ENCODE measurements around the gene UBE2D1. TPM values are rescaled to one million over a fixed set of nuclear protein-coding genes. Genes with fewer than 3 reads are reported as not detected.

Gene UBE2D1
- total and polyA plus RNA-seq, 4 donors: 10.6 to 17.8 (median 13.3) TPM

- Histone ChIP-seq H3K36me3 (ENCODE audit: control insufficient read depth in 1 of 2, insufficient read depth in 2 of 2, low read length in 1 of 2) (no peaks in the 10 kb centered on the region), H3K4me3 (ENCODE audit: low read length in 2 of 2) (no peak overlapping the region), H3K27me3 (ENCODE audit: control insufficient read depth in 1 of 2, insufficient read depth in 2 of 2, low read length in 1 of 2) (no peaks in the 10 kb centered on the region), H3K4me1 (ENCODE audit: control insufficient read depth in 1 of 2, insufficient read depth in 2 of 2, low read length in 2 of 2) (no peaks in the 10 kb centered on the region), H3K27ac (ENCODE audit: low read depth in 1 of 2, low read length in 2 of 2) (no peak overlapping the region), H3K9me3 (ENCODE audit: control insufficient read depth, low read length) (no peaks in the 10 kb centered on the region)
- WGBS, 2 donors: 92 to 96% methylated on average over 2 of the region's 2 CpGs
- no peak for ATAC-seq (ENCODE audit: low FRiP score)
- intact Hi-C loops (cut with DNase I): no loop called here
- no peak for DNase-seq
Observed at GRCh38 chr10:58350023-58350422, 15.2 kb downstream of the UBE2D1 start.

- Histone ChIP-seq H3K27ac (ENCODE audit: low read depth in 1 of 2, low read length in 2 of 2) (no peak overlapping the region), H3K27me3 (ENCODE audit: control insufficient read depth in 1 of 2, insufficient read depth in 2 of 2, low read length in 1 of 2) (no peaks in the 10 kb centered on the region), H3K9me3 (ENCODE audit: control insufficient read depth, low read length) (no peaks in the 10 kb centered on the region), H3K4me1 (ENCODE audit: control insufficient read depth in 1 of 2, insufficient read depth in 2 of 2, low read length in 2 of 2) (no peaks in the 10 kb centered on the region), H3K4me3 (ENCODE audit: low read length in 2 of 2) (no peak overlapping the region), H3K36me3 (ENCODE audit: control insufficient read depth in 1 of 2, insufficient read depth in 2 of 2, low read length in 1 of 2) (no peaks in the 10 kb centered on the region)
- ATAC-seq (ENCODE audit: low FRiP score): no peak
- WGBS, 2 donors: 93 to 94% methylated on average over 6 of the region's 6 CpGs
- DNase-seq: no peak
- intact Hi-C loops (cut with DNase I): no loop called here
Observed at GRCh38 chr10:58350619-58351323, 16.0 kb downstream of the UBE2D1 start.

GRCh38 chr10:58351616-58352578 is 17.1 kb downstream of the UBE2D1 start:
- Histone ChIP-seq H3K36me3 (ENCODE audit: control insufficient read depth in 1 of 2, insufficient read depth in 2 of 2, low read length in 1 of 2) (no peaks in the 10 kb centered on the region), H3K27ac (ENCODE audit: low read depth in 1 of 2, low read length in 2 of 2) (no peak overlapping the region), H3K4me1 (ENCODE audit: control insufficient read depth in 1 of 2, insufficient read depth in 2 of 2, low read length in 2 of 2) (no peaks in the 10 kb centered on the region), H3K4me3 (ENCODE audit: low read length in 2 of 2) (no peak overlapping the region), H3K27me3 (ENCODE audit: control insufficient read depth in 1 of 2, insufficient read depth in 2 of 2, low read length in 1 of 2) (no peaks in the 10 kb centered on the region), H3K9me3 (ENCODE audit: control insufficient read depth, low read length) (no peaks in the 10 kb centered on the region)
- no peak for ATAC-seq (ENCODE audit: low FRiP score)
- 93 to 95% methylated on average over 7 of the region's 7 CpGs for WGBS, 2 donors
- intact Hi-C loops (cut with DNase I): no loop called here
- no peak for DNase-seq

- no peaks in the 10 kb centered on the region for H3K9me3 ChIP-seq (ENCODE audit: control insufficient read depth, low read length)
- no peaks in the 10 kb centered on the region for H3K36me3 ChIP-seq (ENCODE audit: control insufficient read depth in 1 of 2, insufficient read depth in 2 of 2, low read length in 1 of 2)
- WGBS, 2 donors: 56 to 60% methylated on average over 2 of the region's 2 CpGs
- ATAC-seq (ENCODE audit: low FRiP score): no peak
- no peaks in the 10 kb centered on the region for H3K4me1 ChIP-seq (ENCODE audit: control insufficient read depth in 1 of 2, insufficient read depth in 2 of 2, low read length in 2 of 2)
- DNase-seq: no peak
- intact Hi-C loops (cut with DNase I): no loop called here
- no peak overlapping the region for H3K27ac ChIP-seq (ENCODE audit: low read depth in 1 of 2, low read length in 2 of 2)
- no peak overlapping the region for H3K4me3 ChIP-seq (ENCODE audit: low read length in 2 of 2)
- H3K27me3 ChIP-seq (ENCODE audit: control insufficient read depth in 1 of 2, insufficient read depth in 2 of 2, low read length in 1 of 2): no peaks in the 10 kb centered on the region
Observed at GRCh38 chr10:58352956-58353610, 18.3 kb downstream of the UBE2D1 start.

GRCh38 chr10:58356756-58357155 is 21.9 kb downstream of the UBE2D1 start:
- intact Hi-C loops (cut with DNase I): no loop called here
- Histone ChIP-seq H3K27ac (ENCODE audit: low read depth in 1 of 2, low read length in 2 of 2) (no peak overlapping the region), H3K4me1 (ENCODE audit: control insufficient read depth in 1 of 2, insufficient read depth in 2 of 2, low read length in 2 of 2) (no peaks in the 10 kb centered on the region), H3K4me3 (ENCODE audit: low read length in 2 of 2) (no peak overlapping the region), H3K9me3 (ENCODE audit: control insufficient read depth, low read length) (no peaks in the 10 kb centered on the region), H3K27me3 (ENCODE audit: control insufficient read depth in 1 of 2, insufficient read depth in 2 of 2, low read length in 1 of 2) (no peaks in the 10 kb centered on the region), H3K36me3 (ENCODE audit: control insufficient read depth in 1 of 2, insufficient read depth in 2 of 2, low read length in 1 of 2) (no peaks in the 10 kb centered on the region)
- ATAC-seq (ENCODE audit: low FRiP score): no peak
- 50 to 53% methylated on average over 2 of the region's 2 CpGs for WGBS, 2 donors
- DNase-seq: no peak

- Histone ChIP-seq H3K27ac (ENCODE audit: low read depth in 1 of 2, low read length in 2 of 2) (no peak overlapping the region), H3K36me3 (ENCODE audit: control insufficient read depth in 1 of 2, insufficient read depth in 2 of 2, low read length in 1 of 2) (no peaks in the 10 kb centered on the region), H3K4me1 (ENCODE audit: control insufficient read depth in 1 of 2, insufficient read depth in 2 of 2, low read length in 2 of 2) (no peaks in the 10 kb centered on the region), H3K27me3 (ENCODE audit: control insufficient read depth in 1 of 2, insufficient read depth in 2 of 2, low read length in 1 of 2) (no peaks in the 10 kb centered on the region), H3K4me3 (ENCODE audit: low read length in 2 of 2) (no peak overlapping the region), H3K9me3 (ENCODE audit: control insufficient read depth, low read length) (no peaks in the 10 kb centered on the region)
- intact Hi-C loops (cut with DNase I): no loop called here
- ATAC-seq (ENCODE audit: low FRiP score) (no peak), DNase-seq (no peak)
- WGBS, 2 donors: 79 to 96% methylated on average over 4 of the region's 4 CpGs
Observed at GRCh38 chr10:58358314-58358933, 23.6 kb downstream of the UBE2D1 start.

GRCh38 chr10:58358947-58359346 is 24.1 kb downstream of the UBE2D1 start:
- H3K27ac ChIP-seq (ENCODE audit: low read depth in 1 of 2, low read length in 2 of 2): no peak overlapping the region
- H3K4me3 ChIP-seq (ENCODE audit: low read length in 2 of 2): no peak overlapping the region
- no peaks in the 10 kb centered on the region for H3K27me3 ChIP-seq (ENCODE audit: control insufficient read depth in 1 of 2, insufficient read depth in 2 of 2, low read length in 1 of 2)
- no peaks in the 10 kb centered on the region for H3K4me1 ChIP-seq (ENCODE audit: control insufficient read depth in 1 of 2, insufficient read depth in 2 of 2, low read length in 2 of 2)
- 95 to 100% methylated on average over 1 of the region's 1 CpG for WGBS, 2 donors
- no peaks in the 10 kb centered on the region for H3K36me3 ChIP-seq (ENCODE audit: control insufficient read depth in 1 of 2, insufficient read depth in 2 of 2, low read length in 1 of 2)
- H3K9me3 ChIP-seq (ENCODE audit: control insufficient read depth, low read length): no peaks in the 10 kb centered on the region
- DNase-seq: no peak
- ATAC-seq (ENCODE audit: low FRiP score): no peak
- intact Hi-C loops (cut with DNase I): no loop called here

- Histone ChIP-seq H3K36me3 (ENCODE audit: control insufficient read depth in 1 of 2, insufficient read depth in 2 of 2, low read length in 1 of 2) (no peaks in the 10 kb centered on the region), H3K27ac (ENCODE audit: low read depth in 1 of 2, low read length in 2 of 2) (no peak overlapping the region), H3K9me3 (ENCODE audit: control insufficient read depth, low read length) (no peaks in the 10 kb centered on the region), H3K27me3 (ENCODE audit: control insufficient read depth in 1 of 2, insufficient read depth in 2 of 2, low read length in 1 of 2) (no peaks in the 10 kb centered on the region), H3K4me3 (ENCODE audit: low read length in 2 of 2) (no peak overlapping the region), H3K4me1 (ENCODE audit: control insufficient read depth in 1 of 2, insufficient read depth in 2 of 2, low read length in 2 of 2) (no peaks in the 10 kb centered on the region)
- WGBS, 2 donors: 98% methylated on average over 3 of the region's 3 CpGs
- no peak for DNase-seq
- ATAC-seq (ENCODE audit: low FRiP score): no peak
- intact Hi-C loops (cut with DNase I): no loop called here
Observed at GRCh38 chr10:58359541-58359940, 24.7 kb downstream of the UBE2D1 start.

Measured in aorta (tissue), 5 donors.